NT2/D1 (cell line): ENCODE results near the gene PLXNA4.

Experiments
- YY1 ChIP-seq: IDR thresholded peaks from 2 replicates; pipeline ENCODE4 v1.6.1; 2011; ENCODE audit not compliant: insufficient read length, insufficient read depth
- ZNF274 ChIP-seq: IDR thresholded peaks from 2 replicates; pipeline ENCODE4 v1.6.1; 2011; ENCODE audit warnings: mild to moderate bottlenecking, low read depth, low read length

- no peak for TF ChIP-seq YY1
- no peak for TF ChIP-seq ZNF274
These were observed 84.8 kb downstream of the PLXNA4 start for GRCh38 chr7:132491391-132491945.
